Sciatic nerve (tissue), 2 donors: Measurements from ENCODE around the gene CNEP1R1. TPM values are rescaled to one million over a fixed set of nuclear protein-coding genes. Genes with fewer than 3 reads are reported as not detected.
"Not testable (repeated sequence)": the region's sequence is repeated elsewhere in the genome, so short reads cannot be mapped to it uniquely, and the experiment has no call there.

Experiments used
- ATAC-seq: fragments of 200-7000 bp; cut with Tn5 transposase; one replicate; pipeline ENCODE4 v1.9.1; 2020; ENCODE audit warnings: mild to moderate bottlenecking, moderate library complexity
- DNase-seq: peaks from one replicate; pipeline ENCODE4 v3.0.0-alpha.2; 2020; ENCODE audit warnings: low spot score
- intact Hi-C: fragments of 100-400 bp; cut with DNase I; formaldehyde crosslinking; loops from one replicate; pipeline ENCODE4 v1.14.2; 2022
- total RNA-seq: library from RNA; stranded (reverse); fragmentation: NEBNext Ultra II Directional; extraction: Animal tissue kit (Norgen Biotek cat#: 25700); gene quantifications from one replicate; pipeline ENCODE4 v1.2.1, GENCODE V29; 2021
- donor health status: DM: no; HTN: no; CAD: no.
- donor health status: DM: no; HTN: no; CAD: no.

The CNEP1R1 gene
- total RNA-seq, 1 donor from 2014 or later = 21.7 TPM

GRCh38 chr16:50012182-50012581, 12.8 kb upstream of the CNEP1R1 start:
- DNase-seq (no peak), ATAC-seq (no peak)
- intact Hi-C loops = no loop called here

GRCh38 chr16:50014211-50014610, 10.8 kb upstream of the CNEP1R1 start:
- DNase-seq, intact Hi-C loops: not testable (repeated sequence)

GRCh38 chr16:50015631-50016030, 9.4 kb upstream of the CNEP1R1 start:
- intact Hi-C loops = no loop called here
- DNase-seq (no peak), ATAC-seq (no peak)

More at GRCh38 chr16:50014211-50014610, 10.8 kb upstream of the CNEP1R1 start:
- ATAC-seq = not testable (repeated sequence)

- no peak for ATAC-seq
- intact Hi-C loops = no loop called here
- DNase-seq = no peak
Observed at GRCh38 chr16:50017553-50017952, 7.5 kb upstream of the CNEP1R1 start.

- ATAC-seq (no peak), DNase-seq (no peak)
- intact Hi-C loops = loop anchor here (10.0 kb wide), 2 partner anchors 193 to 643 kb away; no protein-coding TSS in a partner anchor
Observed at GRCh38 chr16:50021544-50021943, 3.5 kb upstream of the CNEP1R1 start.

GRCh38 chr16:50023641-50024040, 1.4 kb upstream of the CNEP1R1 start:
- no peak for ATAC-seq
- intact Hi-C loops = loop anchor here (10.0 kb wide), 2 partner anchors 191 to 641 kb away; no protein-coding TSS in a partner anchor
- no peak for DNase-seq

- ATAC-seq (no peak), DNase-seq (no peak)
- intact Hi-C loops = loop anchor here (10.0 kb wide), 2 partner anchors 191 to 641 kb away; no protein-coding TSS in a partner anchor
Observed at GRCh38 chr16:50024207-50024606, 818 bp upstream of the CNEP1R1 start.

GRCh38 chr16:50025537-50025931, 509 bp downstream of the CNEP1R1 start:
- ATAC-seq (no peak), DNase-seq (no peak)
- intact Hi-C loops = loop anchor here (10.0 kb wide), 2 partner anchors 189 to 639 kb away; no protein-coding TSS in a partner anchor

GRCh38 chr16:50027829-50028228, 2.8 kb downstream of the CNEP1R1 start:
- intact Hi-C loops = loop anchor here (10.0 kb wide), 2 partner anchors 187 to 637 kb away; no protein-coding TSS in a partner anchor
- DNase-seq = no peak
- ATAC-seq = no peak

GRCh38 chr16:50035468-50035992, 10.5 kb downstream of the CNEP1R1 start:
- intact Hi-C loops = no loop called here
- no peak for DNase-seq
- ATAC-seq = no peak

- DNase-seq = no peak
- ATAC-seq = no peak
- intact Hi-C loops = no loop called here
Observed at GRCh38 chr16:50036426-50036825, 11.4 kb downstream of the CNEP1R1 start.

- DNase-seq = no peak
- intact Hi-C loops = no loop called here
- peak; percentile 24 for ATAC-seq
Observed at GRCh38 chr16:50037662-50038220, 12.7 kb downstream of the CNEP1R1 start.

- intact Hi-C loops = no loop called here
- ATAC-seq (no peak), DNase-seq (no peak)
Observed at GRCh38 chr16:50038286-50038685, 13.3 kb downstream of the CNEP1R1 start.

GRCh38 chr16:50038756-50039529, 13.9 kb downstream of the CNEP1R1 start:
- intact Hi-C loops = no loop called here
- DNase-seq = no peak
- ATAC-seq = peak; percentile 92

- intact Hi-C loops = no loop called here
- DNase-seq = no peak
- ATAC-seq = no peak
Observed at GRCh38 chr16:50040018-50040417, 15.0 kb downstream of the CNEP1R1 start.

GRCh38 chr16:50040710-50041109, 15.7 kb downstream of the CNEP1R1 start:
- intact Hi-C loops = no loop called here
- ATAC-seq (no peak), DNase-seq (no peak)

- no peak for DNase-seq
- ATAC-seq = no peak
- intact Hi-C loops = no loop called here
Observed at GRCh38 chr16:50043358-50043757, 18.3 kb downstream of the CNEP1R1 start.

GRCh38 chr16:50045412-50045811, 20.4 kb downstream of the CNEP1R1 start:
- DNase-seq = no peak
- intact Hi-C loops = no loop called here
- no peak for ATAC-seq

GRCh38 chr16:50046853-50047252, 21.8 kb downstream of the CNEP1R1 start:
- no peak for DNase-seq
- no peak for ATAC-seq
- intact Hi-C loops = no loop called here

GRCh38 chr16:50047864-50048263, 22.8 kb downstream of the CNEP1R1 start:
- DNase-seq (no peak), ATAC-seq (no peak)
- intact Hi-C loops = no loop called here
